Activated naive CD8-positive, alpha-beta T cell (primary cell): ENCODE measurements around the gene KRTAP26-1.

Source experiments
- H3K27ac Mint-ChIP-seq: one replicate; pipeline ENCODE4 v1.8.0; 2021; ENCODE audit warnings: mixed read lengths
- H3K27me3 Mint-ChIP-seq: one replicate; pipeline ENCODE4 v1.8.0; 2021; ENCODE audit warnings: mixed read lengths
- H3K36me3 Mint-ChIP-seq: one replicate; pipeline ENCODE4 v1.8.0; 2021; ENCODE audit warnings: mixed read lengths
- H3K4me1 Mint-ChIP-seq: one replicate; pipeline ENCODE4 v1.8.0; 2021; ENCODE audit warnings: low read depth, mixed read lengths
- H3K4me3 Mint-ChIP-seq: one replicate; pipeline ENCODE4 v1.8.0; 2021; ENCODE audit warnings: mild to moderate bottlenecking, mixed read lengths
- H3K9me3 Mint-ChIP-seq: one replicate; pipeline ENCODE4 v1.8.0; 2021; ENCODE audit warnings: low read depth, mixed read lengths

KRTAP26-1 gene

GRCh38 chr21:30326390-30326789, 6.3 kb upstream of the KRTAP26-1 start:
- Mint-ChIP-seq H3K27ac (no peak overlapping the region), H3K36me3 (no peaks in the 10 kb centered on the region), H3K27me3 (peaks cover 7% of the 10 kb centered on the region), H3K4me1 (no peaks in the 10 kb centered on the region), H3K4me3 (no peak overlapping the region), H3K9me3 (peaks cover 9% of the 10 kb centered on the region)

GRCh38 chr21:30315701-30316100, 4.4 kb downstream of the KRTAP26-1 start:
- Mint-ChIP-seq H3K4me1 (no peaks in the 10 kb centered on the region), H3K27me3 (peaks cover 2% of the 10 kb centered on the region), H3K9me3 (no peaks in the 10 kb centered on the region), H3K27ac (no peak overlapping the region), H3K36me3 (no peaks in the 10 kb centered on the region), H3K4me3 (no peak overlapping the region)

- Mint-ChIP-seq H3K9me3 (peaks cover under 1% of the 10 kb centered on the region), H3K27me3 (no peaks in the 10 kb centered on the region), H3K27ac (no peak overlapping the region), H3K36me3 (no peaks in the 10 kb centered on the region), H3K4me1 (no peaks in the 10 kb centered on the region), H3K4me3 (no peak overlapping the region)
These were observed 13.2 kb downstream of the KRTAP26-1 start for GRCh38 chr21:30306884-30307283.

- Mint-ChIP-seq H3K4me3 (no peak overlapping the region), H3K27ac (no peak overlapping the region), H3K27me3 (no peaks in the 10 kb centered on the region), H3K9me3 (peaks cover 5% of the 10 kb centered on the region), H3K36me3 (no peaks in the 10 kb centered on the region), H3K4me1 (no peaks in the 10 kb centered on the region)
These were observed 15.0 kb downstream of the KRTAP26-1 start for GRCh38 chr21:30305136-30305535.

GRCh38 chr21:30289215-30289614, 30.9 kb downstream of the KRTAP26-1 start, which contains the start of gene KRTAP25-1:
KRTAP25-1 (minus strand) TSS chr21:30289514; CDS start chr21:30289490, 24 bp downstream.
- no peaks in the 10 kb centered on the region for H3K4me1 Mint-ChIP-seq
- no peak within 1 kb of the TSS for H3K27ac Mint-ChIP-seq
- no peaks in the 10 kb centered on the region for H3K9me3 Mint-ChIP-seq
- peaks cover 8% of the 10 kb centered on the region for H3K27me3 Mint-ChIP-seq
- H3K4me3 Mint-ChIP-seq: no peak within 1 kb of the TSS
- no peaks in the 10 kb centered on the region for H3K36me3 Mint-ChIP-seq

GRCh38 chr21:30282850-30283249, 37.3 kb downstream of the KRTAP26-1 start, which contains the start of gene KRTAP24-1:
KRTAP24-1 (minus strand) TSS chr21:30282950; CDS start chr21:30282932, 18 bp downstream.
- Mint-ChIP-seq H3K27ac (no peak within 1 kb of the TSS), H3K4me1 (no peaks in the 10 kb centered on the region), H3K9me3 (no peaks in the 10 kb centered on the region), H3K4me3 (no peak within 1 kb of the TSS), H3K36me3 (no peaks in the 10 kb centered on the region), H3K27me3 (peaks cover 6% of the 10 kb centered on the region)

GRCh38 chr21:30271611-30272010, 48.5 kb downstream of the KRTAP26-1 start:
- Mint-ChIP-seq H3K27ac (no peak overlapping the region), H3K27me3 (peaks cover 6% of the 10 kb centered on the region), H3K4me3 (no peak overlapping the region), H3K9me3 (no peaks in the 10 kb centered on the region), H3K4me1 (no peaks in the 10 kb centered on the region), H3K36me3 (no peaks in the 10 kb centered on the region)

- Mint-ChIP-seq H3K27me3 (peaks cover 6% of the 10 kb centered on the region), H3K4me1 (no peaks in the 10 kb centered on the region), H3K36me3 (no peaks in the 10 kb centered on the region), H3K4me3 (no peak overlapping the region), H3K9me3 (no peaks in the 10 kb centered on the region), H3K27ac (no peak overlapping the region)
These were observed 49.0 kb downstream of the KRTAP26-1 start for GRCh38 chr21:30271156-30271555.

GRCh38 chr21:30269803-30270530, 50.1 kb downstream of the KRTAP26-1 start:
- Mint-ChIP-seq H3K27ac (no peak overlapping the region), H3K4me1 (no peaks in the 10 kb centered on the region), H3K27me3 (peaks cover 6% of the 10 kb centered on the region), H3K36me3 (no peaks in the 10 kb centered on the region), H3K9me3 (no peaks in the 10 kb centered on the region), H3K4me3 (no peak overlapping the region)
